ENCODE data around the gene MDP1. TPM values are rescaled to one million over a fixed set of nuclear protein-coding genes. Genes with fewer than 3 reads are reported as not detected.

Gene MDP1
- total and polyA plus RNA-seq, 2 of the 8 experiments (the other 6 are each of a cell fraction or from before 2014, with no cell fraction given) = 17.7 to 32.2 TPM

DNA sequence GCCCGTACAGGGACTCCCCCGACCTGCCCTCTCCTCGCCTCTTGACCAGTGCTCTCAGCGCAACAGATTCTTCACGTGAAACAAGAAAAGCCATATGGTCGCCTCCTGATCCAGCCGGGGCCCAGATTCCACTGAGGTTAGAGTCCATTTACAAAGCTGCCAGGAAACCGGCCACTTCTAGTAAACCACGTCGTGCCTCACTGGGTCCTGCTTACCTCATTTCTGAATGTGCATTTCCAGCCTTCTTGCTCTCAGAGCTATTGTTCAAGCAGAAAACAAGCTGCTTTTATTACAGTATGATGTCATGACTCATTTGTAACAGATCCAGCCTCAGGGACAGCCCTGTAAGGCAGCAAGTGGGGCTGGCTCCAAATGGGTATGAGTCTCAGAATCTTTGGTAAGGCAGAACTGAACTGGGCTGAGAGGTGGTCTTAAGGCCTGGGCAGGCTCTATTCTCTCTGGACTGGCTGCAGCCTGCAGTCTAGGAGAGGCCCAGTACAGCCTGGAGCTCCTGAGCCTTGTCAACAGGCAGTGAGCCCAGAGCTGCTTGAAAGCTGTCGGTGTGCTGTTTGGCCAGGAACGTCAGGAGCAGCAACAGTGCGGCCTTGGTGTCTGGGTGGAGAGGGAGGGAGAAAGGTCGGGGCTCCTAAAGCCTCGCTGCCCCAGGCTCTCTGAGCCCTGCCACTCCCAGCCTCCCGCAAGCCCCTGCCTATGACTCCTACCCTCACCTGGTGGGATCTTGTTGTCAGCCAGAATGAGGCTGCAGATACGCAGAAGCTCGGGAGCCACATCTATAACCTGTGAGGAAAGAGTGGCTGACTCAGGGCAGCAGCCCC is 35.7 kb downstream of the MDP1 start:
- H2BK5ac ChIP-seq (ENCODE audit: low read depth, low read length) = no peak overlapping the region
- no peak overlapping the region for H3K23ac ChIP-seq (ENCODE audit: insufficient read length)
- no peak overlapping the region for H4K91ac ChIP-seq (replicated peaks; ENCODE audit: insufficient read length, low read length)
- ChIA-PET POLR2A (ENCODE audit: partially characterized antibody) (interaction anchor here (1.1 to 10.7 kb wide), 15 partner anchors 7 to 107 kb away, joined by 3 to 158 read pairs (median 4); partner anchors contain the start of genes CHMP4A, DCAF11, GMPR2 and IPO4), CTCF (ENCODE audit: partially characterized antibody) (interaction anchor here (1.1 to 1.6 kb wide), 3 partner anchors 19 to 128 kb away, joined by 3 to 7 read pairs (median 6); partner anchors contain the start of genes CIDEB and IRF9)
- H4K20me1 ChIP-seq (replicated peaks in 1 of 2; ENCODE audit: control insufficient read depth in 1 of 2, insufficient read depth in 2 of 2, low read length in 2 of 2) = peaks cover 2 to 15% of the 10 kb centered on the region in 2 experiments
- H3K36me3 ChIP-seq (ENCODE audit: control insufficient read depth in 2 of 4, insufficient read depth in 4 of 4, low read length in 3 of 4) = peaks cover 19 to 65% (median 53%) of the 10 kb centered on the region in 4 experiments
- no peak overlapping the region for H3K14ac ChIP-seq (ENCODE audit: insufficient read length)
- no peak overlapping the region for H3K27ac ChIP-seq (ENCODE audit: low read depth, low read length)
- WGBS, 2 experiments (ENCODE audit: extremely low coverage in 1 of 2, insufficient coverage in 1 of 2, insufficient read length in 1 of 2, insufficient replicate concordance in 2 of 2, low coverage in 1 of 2, low lambda C conversion rate in 2 of 2, missing lambda C conversion rate in 1 of 2) = 88% methylated on average over 18 of the region's 18 CpGs; no CpG with 5 or more reads in 1 of the 2 experiments
- H3K79me1 ChIP-seq (ENCODE audit: low read depth, low read length) = peaks cover 2% of the 10 kb centered on the region; the same call in 1 of the 2 replicates
- H3K23me2 ChIP-seq (ENCODE audit: low read depth, low read length) = no peaks in the 10 kb centered on the region
- H3K4me2 ChIP-seq (ENCODE audit: insufficient read depth in 1 of 2, low read depth in 2 of 2, low read length in 2 of 2) = no peak overlapping the region
- no peak overlapping the region for H4K8ac ChIP-seq (ENCODE audit: extremely low read depth, insufficient read depth, low read length)
- H2BK20ac ChIP-seq (ENCODE audit: low read length) = no peak overlapping the region
- H3K9me3 ChIP-seq (ENCODE audit: insufficient read depth in 2 of 2, low read depth in 1 of 2, low read length in 1 of 2) = no peaks in the 10 kb centered on the region
- H3K4me3 ChIP-seq (ENCODE audit: extremely low read depth in 1 of 4, insufficient read depth in 2 of 4, low read depth in 3 of 4, low read length in 4 of 4) = no peak overlapping the region
- H4K5ac ChIP-seq (ENCODE audit: insufficient read length, low read depth, low read length) = no peak overlapping the region
- H3K4ac ChIP-seq (replicated peaks; ENCODE audit: insufficient read length, low read depth, low read length) = no peak overlapping the region
- no peaks in the 10 kb centered on the region for H3K79me2 ChIP-seq (ENCODE audit: control insufficient read depth in 1 of 2, insufficient read depth in 2 of 2, low read length in 2 of 2)
- no peak overlapping the region for H2BK120ac ChIP-seq (replicated peaks; ENCODE audit: low read depth, low read length)
- H2AFZ ChIP-seq (ENCODE audit: low read length) = no peak overlapping the region
- no peak overlapping the region for H3K56ac ChIP-seq (replicated peaks; ENCODE audit: insufficient read length, low read depth, low read length)
- no peak overlapping the region for H2BK12ac ChIP-seq (ENCODE audit: low read depth, low read length)
- H3K27me3 ChIP-seq (replicated peaks in 1 of 4; ENCODE audit: control insufficient read depth in 3 of 4, extremely low read depth in 1 of 4, insufficient read depth in 3 of 4, low read length in 3 of 4) = no peaks in the 10 kb centered on the region
- no peak for DNase-seq (ENCODE audit: low read depth in 1 of 2, low spot score in 2 of 2)
- H3K18ac ChIP-seq (ENCODE audit: extremely low read depth, low read length) = no peak overlapping the region
- no peak overlapping the region for H2AK5ac ChIP-seq (ENCODE audit: low read depth, low read length)
- no peak overlapping the region for H3K9ac ChIP-seq (replicated peaks in 1 of 4; ENCODE audit: extremely low read depth in 1 of 4, low read depth in 3 of 4, low read length in 3 of 4)
- FAIRE-seq = no peak
- no peaks in the 10 kb centered on the region for H3K4me1 ChIP-seq (replicated peaks in 1 of 4; ENCODE audit: control insufficient read depth in 3 of 4, insufficient read depth in 4 of 4, low read length in 3 of 4)
- H2BK15ac ChIP-seq (ENCODE audit: low read length) = no peak overlapping the region
- TF ChIP-seq, protein P1, sequence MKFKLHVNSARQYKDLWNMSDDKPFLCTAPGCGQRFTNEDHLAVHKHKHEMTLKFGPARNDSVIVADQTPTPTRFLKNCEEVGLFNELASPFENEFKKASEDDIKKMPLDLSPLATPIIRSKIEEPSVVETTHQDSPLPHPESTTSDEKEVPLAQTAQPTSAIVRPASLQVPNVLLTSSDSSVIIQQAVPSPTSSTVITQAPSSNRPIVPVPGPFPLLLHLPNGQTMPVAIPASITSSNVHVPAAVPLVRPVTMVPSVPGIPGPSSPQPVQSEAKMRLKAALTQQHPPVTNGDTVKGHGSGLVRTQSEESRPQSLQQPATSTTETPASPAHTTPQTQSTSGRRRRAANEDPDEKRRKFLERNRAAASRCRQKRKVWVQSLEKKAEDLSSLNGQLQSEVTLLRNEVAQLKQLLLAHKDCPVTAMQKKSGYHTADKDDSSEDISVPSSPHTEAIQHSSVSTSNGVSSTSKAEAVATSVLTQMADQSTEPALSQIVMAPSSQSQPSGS (IDR thresholded peaks at IDR 0.05; ENCODE audit: low read length) = no peak
- TF ChIP-seq SIX5 (IDR thresholded peaks at IDR 0.05; ENCODE audit: low read depth, low read length) = no peak
- TF ChIP-seq HDAC6 (IDR thresholded peaks at IDR 0.05; ENCODE audit: low read depth, low read length) = no peak
- TF ChIP-seq, protein P2, sequence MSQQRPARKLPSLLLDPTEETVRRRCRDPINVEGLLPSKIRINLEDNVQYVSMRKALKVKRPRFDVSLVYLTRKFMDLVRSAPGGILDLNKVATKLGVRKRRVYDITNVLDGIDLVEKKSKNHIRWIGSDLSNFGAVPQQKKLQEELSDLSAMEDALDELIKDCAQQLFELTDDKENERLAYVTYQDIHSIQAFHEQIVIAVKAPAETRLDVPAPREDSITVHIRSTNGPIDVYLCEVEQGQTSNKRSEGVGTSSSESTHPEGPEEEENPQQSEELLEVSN (IDR thresholded peaks at IDR 0.05) = no peak
- TF ChIP-seq NANOG (IDR thresholded peaks at IDR 0.05; ENCODE audit: insufficient read depth, low read depth, low read length, poor library complexity, severe bottlenecking) = no peak
- TF ChIP-seq POU5F1 (IDR thresholded peaks at IDR 0.05; ENCODE audit: low read depth, low read length) = no peak
- TF ChIP-seq EGR1 (IDR thresholded peaks at IDR 0.05; ENCODE audit: borderline replicate concordance, low read depth, low read length) = no peak

Measured in H1 (cell line).